Stimulated activated CD4-positive, alpha-beta T cell treated with anti-CD3 and anti-CD28 coated beads, Interleukin-12 subunit alpha, Interleukin-12 subunit beta, amount 100 ng/mL, for 48 hours (primary cell): ENCODE data around the gene NFKBIB.
A peak's percentile ranks its signal among the peaks of the same experiment; 100 is the strongest.
"Not testable (repeated sequence)": the region's sequence is repeated elsewhere in the genome, so short reads cannot be mapped to it uniquely, and the experiment has no call there.

Experiments used
- DNase-seq, 3 donors: peaks; one replicate each; pipeline ENCODE4 v3.0.0-alpha.2; 2020; ENCODE audit warnings: low read depth in 2 of 3, low spot score in 1 of 3

The NFKBIB gene

GRCh38 chr19:38928391-38929001 lies 28.7 kb downstream of the NFKBIB start:
- no peak for DNase-seq

- peak in 2 of 3 donors; percentile 83 to 85 for DNase-seq
Observed at GRCh38 chr19:38929929-38930775, 30.4 kb downstream of the NFKBIB start, which contains the start of gene SARS2. Gene SARS2 (minus strand): TSS chr19:38930763. CDS start chr19:38930736, 27 bp downstream.

- peak; percentile 96 to 97 (median 97) for DNase-seq
Observed at GRCh38 chr19:38930776-38931520, 31.2 kb downstream of the NFKBIB start, which contains the start of gene MRPS12. Gene MRPS12 (plus strand): TSS chr19:38930944. CDS start chr19:38931295, 351 bp downstream.

- DNase-seq: no peak
Observed at GRCh38 chr19:38931521-38931793, 31.7 kb downstream of the NFKBIB start.

DNA sequence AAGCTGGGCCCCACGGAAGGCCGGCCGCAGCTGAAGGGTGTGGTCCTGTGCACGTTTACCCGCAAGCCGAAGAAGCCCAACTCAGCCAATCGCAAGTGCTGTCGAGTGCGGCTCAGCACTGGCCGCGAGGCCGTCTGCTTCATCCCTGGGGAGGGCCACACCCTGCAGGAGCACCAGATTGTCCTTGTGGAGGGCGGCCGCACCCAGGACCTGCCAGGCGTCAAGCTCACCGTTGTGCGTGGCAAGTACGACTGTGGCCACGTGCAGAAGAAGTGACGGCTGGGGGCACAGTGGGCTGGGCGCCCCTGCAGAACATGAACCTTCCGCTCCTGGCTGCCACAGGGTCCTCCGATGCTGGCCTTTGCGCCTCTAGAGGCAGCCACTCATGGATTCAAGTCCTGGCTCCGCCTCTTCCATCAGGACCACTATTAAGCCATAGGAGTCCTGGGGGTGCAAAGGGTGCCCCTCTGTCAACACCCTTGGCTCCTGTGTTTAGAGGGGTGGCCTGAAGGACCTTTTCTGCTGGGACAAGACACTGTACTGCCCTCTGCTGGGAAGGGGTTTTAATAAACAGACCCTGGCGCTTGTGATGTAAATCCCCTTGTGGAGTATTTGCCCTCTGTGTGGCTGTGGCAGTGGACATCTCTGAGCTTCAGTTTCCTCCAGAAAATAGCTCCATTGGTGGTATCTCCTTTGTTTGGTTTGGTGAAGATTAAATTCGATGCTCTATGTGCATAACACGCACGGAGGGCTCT lies 32.8 kb downstream of the NFKBIB start:
- peak in 1 of 3 donors; percentile 48 for DNase-seq

- DNase-seq: no peak
Observed at GRCh38 chr19:38933544-38933943, 33.8 kb downstream of the NFKBIB start.

DNA sequence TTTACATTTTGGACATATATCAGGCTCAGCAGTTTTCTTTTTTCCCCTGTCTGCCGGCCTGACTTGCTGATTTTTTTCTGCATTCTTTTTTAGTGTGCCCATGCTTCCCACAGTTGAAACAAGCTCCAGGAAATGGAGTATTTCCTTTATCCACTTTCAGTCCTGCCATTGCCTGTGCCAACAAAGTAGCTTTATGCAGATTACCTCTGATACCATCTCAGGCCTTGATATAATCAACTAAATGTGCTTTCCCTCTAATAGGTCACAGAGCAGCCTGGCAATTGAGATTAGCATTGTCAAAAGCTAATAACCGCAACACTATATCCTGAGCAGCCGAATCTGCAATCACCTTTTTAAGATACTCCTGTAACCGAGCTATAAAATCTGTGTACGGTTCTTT lies 40.2 kb downstream of the NFKBIB start:
- DNase-seq: no peak

DNA sequence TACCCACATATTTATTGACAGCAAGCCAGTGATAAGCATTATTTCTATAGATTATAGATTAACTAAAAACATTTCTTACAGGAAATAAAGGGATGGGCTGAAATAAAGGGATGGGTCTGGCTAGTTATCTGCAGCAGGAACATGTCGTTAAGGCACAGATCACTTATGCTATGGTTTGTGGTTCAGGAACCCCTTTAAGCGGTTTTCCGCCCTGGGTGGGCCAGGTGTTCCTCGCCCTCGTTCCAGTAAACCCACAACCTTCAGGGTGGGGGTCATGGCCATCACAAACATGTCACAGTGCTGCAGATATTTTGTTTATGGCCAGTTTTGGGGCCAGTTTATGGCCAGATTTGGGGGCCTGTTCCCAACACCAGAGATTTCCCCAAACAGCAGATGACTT lies 41.7 kb downstream of the NFKBIB start:
- DNase-seq: not testable (repeated sequence)

DNA sequence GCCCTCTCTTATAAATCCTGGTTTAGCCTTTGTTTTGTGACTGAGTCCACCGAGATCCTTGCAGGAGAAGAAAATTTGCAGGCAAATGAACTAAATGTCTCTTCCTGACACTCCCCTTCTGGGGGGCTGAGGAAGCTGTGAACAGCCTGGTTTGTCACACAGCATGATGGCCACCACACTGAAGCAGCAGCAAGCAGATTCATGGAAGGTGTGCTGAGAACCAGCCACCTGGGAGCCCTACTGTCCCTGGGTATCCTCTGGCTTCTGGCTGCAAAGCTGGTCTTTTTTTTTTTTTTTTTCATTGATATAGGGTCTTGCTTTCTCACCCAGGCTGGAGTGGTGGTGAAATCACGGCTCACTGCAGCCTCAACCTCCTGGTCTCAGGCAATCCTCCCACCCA lies 42.2 kb downstream of the NFKBIB start:
- DNase-seq: no peak

DNA sequence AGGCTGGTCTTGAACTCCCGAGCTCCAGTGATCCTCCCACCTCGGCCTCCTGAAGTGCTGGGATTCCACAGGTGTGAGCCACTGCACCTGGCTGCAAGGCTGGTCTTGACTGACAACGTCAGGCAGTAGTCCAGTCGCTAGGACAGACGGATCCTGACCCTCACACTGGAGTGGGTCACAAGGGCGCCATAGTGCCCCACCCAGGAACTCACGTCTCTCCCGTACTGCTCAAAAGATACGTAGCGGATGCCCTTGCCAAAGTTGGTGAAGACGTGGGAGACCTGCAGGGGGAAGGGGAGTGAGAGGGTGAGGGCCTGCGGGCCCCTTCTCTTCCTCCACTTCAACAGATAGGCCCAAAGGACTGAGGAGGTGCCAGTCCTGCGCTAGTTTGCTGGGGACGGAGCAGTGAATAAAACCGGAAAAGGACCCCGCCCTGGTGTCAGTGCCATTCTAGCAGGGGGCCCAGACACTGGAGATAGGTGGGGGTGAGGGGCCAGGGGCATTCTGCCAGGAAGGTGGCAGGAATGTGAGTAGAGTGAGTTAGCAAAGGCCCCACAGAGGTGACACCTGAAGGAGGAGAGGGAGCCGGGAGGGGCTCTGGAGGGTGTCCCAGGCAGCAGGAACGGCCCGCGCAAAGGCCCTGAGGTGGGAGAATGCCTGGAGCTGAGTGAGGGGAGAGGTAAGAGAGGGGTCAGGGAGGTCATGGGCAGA lies 42.9 kb downstream of the NFKBIB start:
- DNase-seq: no peak

GRCh38 chr19:38944981-38945506 lies 45.3 kb downstream of the NFKBIB start:
- DNase-seq: no peak

GRCh38 chr19:38945562-38946228 lies 45.9 kb downstream of the NFKBIB start:
- no peak for DNase-seq

DNA sequence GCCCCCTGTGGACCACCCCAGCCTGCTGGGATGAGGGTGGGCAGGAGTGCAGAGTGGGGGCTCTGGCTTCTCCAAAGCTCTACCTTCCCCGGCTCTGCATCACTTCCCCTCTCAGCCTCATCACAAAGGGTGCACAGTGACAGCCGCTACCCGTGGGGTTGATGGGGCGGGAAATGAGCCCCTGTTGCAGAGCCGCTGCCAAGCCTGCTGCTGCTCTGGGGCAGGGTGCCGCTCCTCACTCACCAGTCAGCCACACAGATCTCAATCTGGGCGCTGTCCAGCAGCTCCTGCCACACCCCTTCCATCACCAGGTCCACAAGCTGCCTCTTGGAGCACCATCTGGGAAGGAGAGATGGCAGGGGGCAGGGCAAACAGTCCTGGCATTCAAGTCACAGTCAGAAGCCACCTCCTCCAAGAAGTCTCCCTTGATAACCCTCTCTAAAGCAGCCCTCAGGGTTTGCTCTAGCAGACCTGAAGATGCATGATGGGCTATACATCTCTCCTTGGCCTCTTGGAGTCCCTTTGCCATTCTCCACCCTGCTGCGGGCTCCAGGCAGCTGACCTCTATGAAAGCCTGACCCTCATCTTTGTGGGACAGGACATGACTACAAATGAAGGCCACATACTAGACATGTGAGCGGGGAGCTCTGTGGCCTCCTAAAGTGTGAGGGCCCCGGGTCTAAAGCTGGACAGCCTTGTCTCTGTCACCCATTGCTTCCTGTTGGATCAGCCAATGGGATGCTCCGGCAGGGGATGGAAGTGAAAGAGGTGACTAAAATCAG lies 46.7 kb downstream of the NFKBIB start:
- no peak for DNase-seq

DNA sequence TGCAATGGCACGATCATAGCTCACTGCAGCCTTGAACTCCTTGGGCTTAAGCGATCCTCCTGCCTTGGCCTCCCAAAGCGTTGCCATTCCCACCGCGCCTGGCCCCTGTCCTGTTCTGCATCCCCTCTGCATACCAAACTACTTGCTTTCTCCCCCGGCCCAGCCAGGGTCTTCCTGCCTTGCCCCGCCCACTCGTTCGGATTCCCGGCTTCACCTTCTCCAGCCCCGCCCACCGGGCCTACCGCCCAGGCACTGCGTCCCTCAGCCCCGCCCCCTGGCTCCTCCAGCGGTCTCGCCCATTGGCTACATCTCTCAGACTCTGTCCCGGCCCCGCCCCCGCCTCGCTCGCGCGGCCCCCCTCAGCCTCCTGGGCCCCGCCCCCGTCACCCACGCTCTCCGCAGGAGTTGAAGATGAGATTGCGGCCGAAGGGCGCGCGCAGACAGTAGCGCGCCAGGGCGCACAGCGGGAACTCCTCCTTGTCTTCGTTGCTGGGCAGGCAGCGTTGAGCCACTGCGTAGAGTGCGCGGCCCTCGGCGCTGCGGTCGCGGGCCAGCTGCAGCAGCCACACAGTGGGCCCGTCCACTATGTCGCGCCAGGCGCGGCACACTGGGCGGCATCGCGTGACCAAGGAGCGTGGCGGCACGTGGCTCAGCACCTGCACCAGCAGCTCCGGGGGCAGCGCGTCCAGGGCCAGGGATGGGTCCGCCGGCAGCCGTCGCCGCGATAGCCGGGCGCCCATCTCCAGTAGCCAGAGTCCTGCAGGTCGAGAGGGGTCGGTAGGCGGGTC lies 50.0 kb downstream of the NFKBIB start:
- peak; percentile 80 to 84 (median 82) for DNase-seq

- no peak for DNase-seq
Observed at GRCh38 chr19:38951187-38951586, 51.4 kb downstream of the NFKBIB start.

- DNase-seq: peak in 1 of 3 donors; percentile 30
Observed at GRCh38 chr19:38952395-38953165, 52.8 kb downstream of the NFKBIB start.

GRCh38 chr19:38953677-38954076 lies 53.9 kb downstream of the NFKBIB start:
- DNase-seq: no peak
